Amygdala (tissue), 56 donors: Measurements from ENCODE around the gene TRAF3IP1.

Source experiments
- DNase-seq, 56 donors: peaks; one replicate each; lab custom pipeline; 2025; lab: John Stamatoyannopoulos, UW

TRAF3IP1 gene

DNA sequence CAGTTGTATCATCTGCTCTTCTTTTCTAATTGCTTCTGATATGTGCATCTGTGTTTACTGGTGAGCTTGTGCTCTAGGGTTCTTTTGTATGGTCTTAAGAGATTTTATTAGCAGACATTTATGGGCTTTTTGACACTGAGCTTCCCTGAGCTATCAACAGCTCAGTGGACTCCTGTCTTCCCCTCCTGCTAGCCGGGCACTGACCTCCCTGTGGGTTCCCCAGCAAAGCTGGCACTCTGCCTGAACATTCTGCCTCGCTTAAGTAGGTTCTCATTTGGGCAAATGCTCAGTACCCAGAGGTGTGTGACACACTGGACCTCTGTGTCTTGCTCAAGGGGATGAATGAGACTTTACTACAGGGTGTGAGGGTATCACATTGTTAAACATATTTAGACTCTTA lies 15.8 kb downstream of the TRAF3IP1 start:
- DNase-seq, result peak in 1 of 56 donors; percentile 21

DNA sequence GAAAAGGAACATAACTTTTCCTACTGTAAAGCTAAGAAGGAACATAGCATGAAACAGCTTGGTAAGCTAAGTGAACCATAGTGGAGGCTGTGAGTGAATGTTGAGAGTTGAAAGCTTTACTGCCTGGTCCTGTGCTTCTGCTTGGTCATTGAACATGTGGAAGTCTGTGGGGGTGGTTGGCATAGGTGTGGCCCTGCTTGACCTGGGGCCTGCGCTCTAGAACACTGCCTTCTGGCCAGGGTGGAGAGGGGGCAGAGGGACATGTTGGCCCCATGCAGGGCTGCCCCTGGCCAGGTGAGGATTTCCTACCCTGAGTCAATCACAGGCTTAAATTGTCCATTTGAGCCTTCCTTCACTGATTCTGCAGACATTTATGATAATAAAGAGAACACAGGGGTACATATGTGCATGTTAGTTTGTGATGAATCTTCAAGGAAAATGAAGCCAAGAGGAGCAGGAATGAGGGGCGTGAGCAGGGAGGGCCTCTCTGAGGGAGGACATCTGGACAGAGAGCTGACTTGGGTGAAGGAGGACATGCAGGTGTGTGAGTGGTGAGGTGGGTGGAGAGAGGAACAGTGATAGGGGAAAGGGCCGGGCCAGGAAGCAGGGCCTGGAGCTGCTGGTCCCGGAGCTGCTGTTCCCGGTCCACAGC lies 16.6 kb downstream of the TRAF3IP1 start:
- no peak for DNase-seq

DNA sequence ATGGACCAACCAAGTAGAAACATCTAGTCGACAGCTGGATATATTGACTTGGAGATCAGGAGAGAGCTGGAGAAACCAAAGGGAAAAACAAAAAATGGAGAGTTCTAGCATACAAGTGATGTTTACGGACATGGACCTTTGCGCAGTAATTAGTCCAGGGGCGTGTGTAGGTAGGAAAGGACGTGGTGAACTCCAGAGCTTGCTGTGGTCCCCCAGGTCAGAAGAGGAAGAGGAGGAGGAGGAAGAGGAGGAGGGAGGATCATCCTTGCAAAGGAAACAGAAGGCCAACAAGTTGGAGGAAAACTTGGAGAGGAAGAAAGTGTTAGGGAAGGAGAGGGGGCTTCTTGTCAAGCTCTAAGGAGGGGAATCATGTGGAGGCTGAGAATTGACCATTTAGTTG lies 17.5 kb downstream of the TRAF3IP1 start:
- DNase-seq, result no peak

DNA sequence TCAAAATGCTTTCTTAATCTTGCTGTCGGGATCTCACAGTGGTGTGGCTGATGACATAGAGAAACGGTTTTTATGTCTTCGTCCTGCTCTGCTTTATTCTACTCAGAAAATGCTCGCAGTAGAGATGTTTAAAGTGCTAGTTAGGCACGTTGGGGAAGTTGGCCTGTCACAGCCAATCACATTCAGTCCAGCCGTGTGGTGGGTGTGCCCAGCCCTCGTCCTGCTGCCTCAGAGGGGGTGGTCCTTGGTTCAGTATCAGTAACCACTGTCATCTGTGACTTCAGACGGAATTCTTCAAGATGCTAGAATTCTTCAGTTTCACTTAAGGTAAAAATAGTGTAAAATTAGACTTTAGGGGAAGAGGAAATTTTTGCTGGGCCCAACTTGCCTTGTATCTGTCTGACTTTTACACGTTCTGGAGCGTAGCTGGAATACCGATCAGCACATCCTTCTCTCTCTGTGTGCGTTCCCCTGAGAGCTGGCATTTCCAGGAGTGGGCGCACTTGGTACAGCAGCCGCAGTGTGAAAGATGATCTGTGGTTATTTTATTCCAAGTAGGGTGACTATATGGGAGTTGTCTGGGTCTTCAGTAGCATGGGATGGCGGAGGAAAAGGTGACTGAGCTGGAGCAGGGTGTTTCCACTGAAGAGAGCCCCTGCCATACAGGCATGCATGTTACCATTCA lies 18.5 kb downstream of the TRAF3IP1 start:
- peak in 1 of 56 donors; percentile 16 for DNase-seq

DNA sequence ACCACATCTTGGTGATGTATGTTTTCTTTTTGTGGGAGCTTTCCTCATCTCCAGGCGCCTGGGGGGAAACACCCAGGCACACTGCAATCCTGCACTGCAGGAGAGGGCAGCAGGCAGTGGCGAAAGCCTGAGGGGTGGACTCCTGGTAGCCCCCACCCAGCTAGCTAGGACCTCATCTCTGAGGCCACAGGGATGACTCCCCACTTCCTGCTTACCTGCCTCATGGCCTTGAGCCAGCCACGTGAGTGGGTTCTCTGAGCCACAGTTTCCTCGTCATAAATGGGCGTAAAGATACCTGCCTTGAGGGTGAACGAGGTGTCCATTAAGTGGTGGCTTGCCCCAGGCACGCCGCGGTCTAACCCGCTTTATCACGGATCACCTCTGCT lies 19.1 kb downstream of the TRAF3IP1 start:
- no peak for DNase-seq

DNA sequence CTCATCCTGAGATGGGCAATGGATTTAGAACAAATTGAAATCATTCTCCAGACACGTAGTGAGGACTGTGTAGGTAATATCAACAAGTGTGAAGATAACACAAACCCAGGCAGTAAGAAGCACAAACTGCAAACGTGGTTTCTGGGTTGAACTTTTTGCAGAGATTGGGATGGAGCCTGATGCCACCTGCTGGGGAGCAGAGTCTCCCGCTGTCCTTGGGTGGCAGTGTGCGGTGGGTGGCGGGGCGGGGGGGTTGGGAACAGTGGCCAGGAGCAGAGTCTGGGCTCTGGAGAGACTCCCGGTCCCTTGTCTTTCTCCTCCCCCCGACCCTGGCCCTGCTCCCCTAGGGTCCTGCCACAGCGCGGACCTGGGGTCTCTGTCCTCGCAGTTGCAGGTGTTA lies 19.5 kb downstream of the TRAF3IP1 start:
- DNase-seq, result peak in 2 of 56 donors; percentile 7 to 8

DNA sequence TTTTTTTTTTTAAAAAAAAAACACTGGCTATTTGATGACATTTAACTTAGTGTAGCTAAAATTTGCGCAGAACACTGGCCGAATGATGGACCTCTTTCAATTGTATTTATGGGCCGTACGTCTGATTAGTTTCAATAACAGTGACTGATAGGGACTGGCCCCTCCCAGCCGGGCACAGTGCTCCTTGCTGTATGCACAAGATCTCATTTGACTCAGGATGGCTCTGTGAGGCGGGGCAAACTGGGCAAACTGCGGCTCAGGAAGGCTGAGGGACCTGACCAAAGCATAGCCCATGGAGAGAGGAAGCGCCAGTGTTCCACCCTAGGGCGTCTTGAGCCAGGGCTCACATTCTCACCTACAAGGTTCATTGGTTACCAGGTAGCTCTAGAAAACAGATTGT lies 21.2 kb downstream of the TRAF3IP1 start:
- no peak for DNase-seq

DNA sequence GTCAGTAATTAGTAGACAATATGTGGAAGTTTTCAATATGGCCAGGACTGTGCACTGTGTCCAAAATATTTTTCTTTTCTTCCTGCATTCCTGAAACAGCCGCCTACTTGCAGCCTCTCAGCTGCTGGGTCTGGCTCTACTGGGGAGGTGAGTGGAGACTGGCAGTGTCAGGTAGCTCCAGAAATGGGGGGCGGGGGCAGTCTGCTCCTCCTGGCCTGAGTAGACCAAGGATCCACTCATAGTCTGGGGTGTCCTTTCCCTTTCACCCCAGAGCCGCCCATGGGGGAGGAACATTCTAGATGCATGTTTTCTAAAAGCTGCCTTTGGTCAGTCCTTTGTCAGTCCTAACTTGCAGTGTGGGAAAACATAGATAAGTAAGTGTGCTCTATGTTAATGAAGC lies 23.7 kb downstream of the TRAF3IP1 start:
- DNase-seq, result no peak

DNA sequence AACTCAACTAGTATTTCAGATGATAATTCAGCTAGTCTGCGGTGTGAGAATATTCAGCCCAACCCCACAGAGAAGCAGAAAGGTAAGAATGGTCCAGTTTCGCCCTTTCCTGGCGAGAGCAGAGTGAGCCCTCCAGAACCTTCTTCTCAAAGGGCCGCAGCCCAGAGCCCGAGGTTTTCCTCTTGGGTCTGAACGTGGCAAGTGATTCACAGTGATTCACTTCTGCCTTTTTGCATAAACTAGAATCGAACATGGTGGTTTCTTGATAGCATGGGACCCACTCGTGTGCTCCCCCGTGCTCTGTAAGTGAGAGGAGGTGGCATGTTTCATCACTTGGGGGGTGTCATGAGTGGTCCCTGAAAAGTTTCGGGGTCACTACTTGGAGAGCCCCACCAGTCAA lies 24.2 kb downstream of the TRAF3IP1 start:
- no peak for DNase-seq

DNA sequence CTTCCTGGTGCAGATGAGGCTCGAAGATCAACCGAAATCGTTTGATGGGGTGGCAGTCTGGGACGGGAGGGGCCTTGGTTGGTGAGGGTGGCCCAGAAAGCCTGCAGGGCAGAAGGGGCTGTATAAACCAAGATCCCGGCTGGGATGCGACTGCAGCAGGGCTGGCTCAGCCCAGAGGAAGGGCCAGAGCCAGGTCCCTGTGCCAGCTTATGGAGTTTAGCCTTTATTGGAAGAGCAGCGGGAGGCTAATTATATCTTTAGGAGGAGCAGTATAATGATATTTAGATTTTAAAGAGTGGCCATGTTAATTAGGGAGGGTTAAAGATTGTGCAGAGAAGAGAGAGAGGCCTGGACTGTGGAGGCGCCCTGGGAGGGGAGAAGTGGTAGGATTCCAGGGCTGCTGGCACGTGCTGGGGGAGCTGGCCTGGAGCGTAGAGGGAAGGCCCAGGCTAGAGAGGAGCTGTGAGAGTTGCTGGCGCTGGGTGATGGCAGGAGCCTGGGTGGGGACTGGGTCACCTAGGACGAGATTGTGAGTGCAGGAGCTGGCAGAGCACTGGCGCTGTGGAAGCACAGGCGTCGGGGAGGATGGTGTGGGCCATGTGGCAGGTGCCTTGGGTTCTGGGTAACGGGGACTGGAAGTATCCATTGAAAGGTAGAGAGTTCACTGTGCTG lies 25.1 kb downstream of the TRAF3IP1 start:
- no peak for DNase-seq

DNA sequence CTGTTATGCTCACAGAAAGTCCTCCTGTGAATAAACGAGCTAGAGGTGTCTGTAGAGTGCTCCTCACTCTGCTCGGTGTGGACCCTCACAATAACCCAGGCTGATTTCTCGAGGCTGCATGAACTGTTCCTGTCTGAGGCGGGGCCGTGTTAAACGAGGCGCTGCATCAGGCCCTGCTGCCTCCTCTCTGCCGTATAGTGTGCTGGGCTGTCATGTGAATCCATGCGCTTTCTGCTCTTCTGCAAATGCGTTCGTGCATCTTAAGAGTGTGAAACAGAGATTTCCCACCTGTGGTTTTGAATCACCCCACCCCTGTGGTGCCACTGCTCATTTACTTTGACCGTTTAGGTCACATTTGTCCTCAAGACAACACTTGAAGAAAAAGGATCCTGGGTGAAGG lies 26.2 kb downstream of the TRAF3IP1 start:
- no peak for DNase-seq

DNA sequence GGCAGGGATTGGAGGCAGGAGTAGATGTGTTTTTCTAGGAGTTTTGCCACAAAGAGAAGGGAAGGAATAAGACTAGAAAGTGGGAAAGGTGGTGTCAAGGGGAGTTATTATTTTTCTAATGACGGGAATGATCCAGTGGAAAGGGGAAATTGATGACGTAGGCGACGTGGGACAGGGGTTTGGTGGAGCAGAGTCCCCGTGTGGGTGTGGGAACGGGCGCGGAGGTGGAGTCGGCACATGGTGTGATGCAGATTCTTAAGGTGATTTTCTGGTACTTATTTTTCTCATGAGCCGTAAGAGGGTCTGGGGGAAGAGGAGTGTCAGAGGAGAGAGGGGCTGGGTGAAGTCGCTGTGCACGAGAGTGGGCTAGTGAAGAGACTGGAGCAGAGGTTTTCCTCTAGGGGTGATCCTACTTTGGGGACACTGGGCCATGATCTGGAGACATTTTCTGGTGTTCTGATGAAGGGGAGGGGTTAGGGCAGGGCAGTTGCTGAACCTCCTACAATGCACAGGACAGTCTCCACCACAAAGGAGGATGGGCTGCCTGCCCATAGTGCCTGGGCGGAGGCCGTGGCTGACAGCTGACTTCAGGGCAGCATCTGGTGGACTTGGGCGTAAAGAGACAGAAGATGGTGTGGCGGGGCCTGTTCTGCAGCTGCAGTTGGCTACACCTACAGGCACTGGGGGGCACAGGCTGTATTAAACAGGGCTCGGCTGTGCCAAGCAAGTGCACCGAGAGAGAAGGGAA lies 30.0 kb downstream of the TRAF3IP1 start:
- no peak for DNase-seq

DNA sequence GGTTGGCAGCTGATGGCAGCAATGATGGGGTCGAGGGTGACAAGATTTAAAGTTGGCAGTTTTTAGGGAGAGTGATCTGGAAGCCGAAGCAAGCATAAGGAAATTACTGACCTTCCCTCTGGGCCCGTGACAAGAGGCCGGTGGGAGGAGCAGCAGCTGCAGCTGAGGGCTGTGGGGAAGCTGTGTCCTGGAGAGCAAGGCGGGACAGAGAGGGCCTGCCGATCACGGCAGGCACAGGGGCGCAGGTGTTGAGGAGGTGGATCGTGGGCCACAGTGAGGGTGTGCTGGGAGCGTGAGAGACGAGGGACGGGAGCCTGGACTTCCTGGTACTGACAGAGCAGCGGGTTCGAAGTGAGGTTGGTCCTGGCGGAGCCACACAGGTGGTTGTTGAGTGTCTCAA lies 31.0 kb downstream of the TRAF3IP1 start:
- DNase-seq, result no peak

DNA sequence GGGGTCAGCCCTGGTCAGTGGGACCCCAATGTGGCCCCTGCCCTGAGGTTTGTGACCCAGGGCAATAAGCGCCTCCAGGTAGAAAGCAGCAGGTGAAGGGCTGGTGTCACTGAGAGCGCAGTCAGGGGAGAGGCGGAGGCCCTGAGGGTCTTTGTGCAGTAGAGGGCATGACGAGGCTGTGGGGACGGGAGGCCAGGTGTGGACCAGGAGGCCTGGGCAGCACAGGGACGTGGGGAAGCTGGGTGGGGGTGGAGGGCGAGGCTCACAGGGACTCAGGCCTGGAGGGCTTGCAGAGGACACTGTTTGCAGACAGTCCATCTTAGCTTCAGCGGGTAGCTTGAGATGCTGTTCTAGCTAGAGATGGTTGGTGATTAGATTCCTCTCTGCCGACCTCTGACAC lies 32.0 kb downstream of the TRAF3IP1 start:
- no peak for DNase-seq

DNA sequence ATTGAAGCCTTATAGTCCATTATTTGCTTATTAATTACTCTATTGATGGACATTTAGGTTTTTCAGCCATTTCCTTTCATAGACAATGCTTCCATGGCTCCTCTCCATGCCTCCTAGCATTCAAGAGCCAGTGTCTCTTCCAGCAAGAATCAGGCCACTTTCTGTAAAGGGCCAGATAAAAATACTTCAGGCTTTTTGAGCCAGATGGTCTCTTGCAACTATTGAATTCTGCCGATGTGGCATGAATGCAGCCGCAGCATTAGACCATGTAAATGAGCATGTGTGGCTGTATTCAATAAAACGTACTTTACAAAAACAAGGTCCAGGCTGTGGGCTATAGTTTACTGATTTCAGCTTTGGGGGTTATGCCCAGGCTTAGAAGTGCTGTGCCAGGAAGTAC lies 38.5 kb downstream of the TRAF3IP1 start:
- no peak for DNase-seq

DNA sequence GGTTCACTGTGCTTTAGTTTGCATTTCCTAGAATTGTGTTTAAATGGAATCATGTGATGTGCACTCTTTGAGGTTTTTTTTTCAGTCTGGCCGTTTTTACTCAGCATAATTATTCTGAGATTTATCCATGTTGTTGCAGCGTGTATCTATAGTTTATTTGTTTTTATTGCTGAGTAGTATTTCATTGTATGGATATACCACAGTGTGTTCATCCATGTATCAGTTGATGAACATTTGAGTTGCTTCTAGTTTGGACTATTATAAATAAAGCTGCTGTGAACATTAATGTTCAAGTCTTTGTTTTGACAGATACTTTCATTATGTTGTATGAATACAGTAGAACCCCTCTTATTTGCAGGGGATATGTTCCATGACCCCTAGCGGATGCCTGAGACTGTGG lies 39.1 kb downstream of the TRAF3IP1 start:
- DNase-seq, result no peak

DNA sequence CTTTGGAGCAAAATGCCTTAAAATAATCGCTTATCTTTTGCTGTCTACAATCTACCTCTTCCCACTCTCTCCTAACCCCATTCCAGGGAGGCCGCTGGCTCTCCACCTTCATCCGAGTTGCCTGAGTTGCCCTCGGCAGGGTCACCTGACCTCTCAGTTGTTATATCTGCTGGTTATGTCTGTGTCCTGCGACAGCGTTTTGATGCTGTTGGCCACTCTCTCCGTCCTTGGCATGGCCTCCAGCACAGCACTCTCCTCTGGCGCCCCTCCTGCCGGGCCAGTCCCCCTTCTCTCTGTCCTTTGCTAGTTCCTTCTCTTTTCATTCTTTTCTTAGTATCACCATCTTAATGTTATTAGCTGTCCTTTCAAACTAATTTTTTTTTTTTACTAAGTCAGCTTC lies 41.6 kb downstream of the TRAF3IP1 start:
- no peak for DNase-seq

DNA sequence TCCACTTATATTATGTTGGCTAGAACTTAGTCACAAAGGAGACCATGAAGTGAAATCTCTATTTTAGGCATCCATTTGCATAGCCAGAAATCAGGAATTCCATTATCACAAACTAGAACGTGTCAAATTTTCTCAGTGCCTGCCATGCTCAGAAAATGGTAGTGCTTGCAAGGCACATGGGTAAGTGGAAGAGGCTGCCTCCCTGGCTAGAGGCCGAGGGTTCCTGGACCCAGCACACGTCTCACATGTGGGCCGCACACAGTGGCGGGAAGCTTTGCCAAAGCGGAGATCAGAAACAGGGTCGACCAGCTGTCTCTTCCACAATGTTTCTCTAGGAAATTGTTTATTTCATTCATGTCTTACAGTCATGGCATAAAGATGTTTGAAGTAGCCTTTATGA lies 42.3 kb downstream of the TRAF3IP1 start:
- no peak for DNase-seq

DNA sequence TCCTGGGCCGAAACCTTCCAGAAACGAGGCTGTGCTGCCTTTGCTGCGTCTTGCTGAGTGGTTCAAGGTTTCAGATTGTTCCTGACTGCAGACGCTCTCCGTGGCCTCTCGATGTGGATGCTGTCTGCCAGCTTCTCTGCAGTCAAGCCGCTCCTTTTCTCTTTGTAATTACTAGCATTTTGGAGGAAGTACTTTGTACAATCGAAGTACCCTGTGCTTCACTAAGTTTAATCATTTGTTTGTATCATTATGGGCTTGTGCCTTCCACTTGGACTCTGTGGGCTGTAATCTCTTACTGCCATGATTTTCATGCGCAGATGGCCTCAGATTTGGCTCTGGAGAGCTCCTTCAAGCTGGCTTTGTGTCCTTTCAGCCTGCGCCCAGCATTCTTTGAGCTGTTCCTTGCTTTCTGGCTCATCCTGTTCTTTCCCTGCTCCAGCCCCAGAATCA lies 49.3 kb downstream of the TRAF3IP1 start:
- DNase-seq, result no peak

DNA sequence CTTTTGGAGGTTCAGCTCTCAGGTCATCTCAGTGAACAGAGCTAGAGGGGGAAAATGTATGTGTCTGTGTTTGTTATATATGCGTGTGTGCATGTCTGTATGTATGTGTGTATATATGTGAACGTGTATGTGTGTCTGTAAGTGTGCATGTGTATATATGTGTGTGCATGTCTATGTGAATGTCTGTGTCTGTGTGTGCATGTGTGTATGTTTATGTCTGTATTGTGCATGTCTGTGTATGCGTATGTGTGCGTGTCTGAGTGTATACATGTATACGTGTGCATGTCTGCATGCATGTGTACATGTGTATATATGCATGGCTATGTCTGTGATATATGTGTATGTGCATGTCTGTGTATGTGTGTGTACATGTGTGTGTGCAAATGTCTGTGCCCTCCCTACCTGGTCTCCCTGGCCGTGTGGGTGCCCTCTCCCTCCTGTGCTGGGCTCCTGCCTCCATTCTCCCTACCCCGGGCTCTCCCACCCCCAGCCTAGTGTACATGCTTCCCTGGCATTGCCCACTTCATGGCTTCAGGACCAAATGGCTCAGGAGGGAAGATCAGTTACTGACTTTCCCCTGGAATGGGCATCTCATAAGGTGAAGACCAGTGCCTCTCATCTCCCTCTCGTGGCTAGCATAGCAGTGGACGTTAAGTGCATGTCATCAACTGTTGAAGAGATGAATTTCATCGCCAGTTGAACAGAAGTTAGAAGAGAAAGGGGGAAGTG lies 49.9 kb downstream of the TRAF3IP1 start:
- DNase-seq, result no peak
